ENCODE measurements around the gene TOX2. TPM values are rescaled to one million over a fixed set of nuclear protein-coding genes. Genes with fewer than 3 reads are reported as not detected.

The TOX2 gene
- total RNA-seq, 5 donors from 2014 or later (not counting 1 experiment from before 2014, with no cell fraction given) = 0.38 to 3.0 (median 1.6) TPM

DNA sequence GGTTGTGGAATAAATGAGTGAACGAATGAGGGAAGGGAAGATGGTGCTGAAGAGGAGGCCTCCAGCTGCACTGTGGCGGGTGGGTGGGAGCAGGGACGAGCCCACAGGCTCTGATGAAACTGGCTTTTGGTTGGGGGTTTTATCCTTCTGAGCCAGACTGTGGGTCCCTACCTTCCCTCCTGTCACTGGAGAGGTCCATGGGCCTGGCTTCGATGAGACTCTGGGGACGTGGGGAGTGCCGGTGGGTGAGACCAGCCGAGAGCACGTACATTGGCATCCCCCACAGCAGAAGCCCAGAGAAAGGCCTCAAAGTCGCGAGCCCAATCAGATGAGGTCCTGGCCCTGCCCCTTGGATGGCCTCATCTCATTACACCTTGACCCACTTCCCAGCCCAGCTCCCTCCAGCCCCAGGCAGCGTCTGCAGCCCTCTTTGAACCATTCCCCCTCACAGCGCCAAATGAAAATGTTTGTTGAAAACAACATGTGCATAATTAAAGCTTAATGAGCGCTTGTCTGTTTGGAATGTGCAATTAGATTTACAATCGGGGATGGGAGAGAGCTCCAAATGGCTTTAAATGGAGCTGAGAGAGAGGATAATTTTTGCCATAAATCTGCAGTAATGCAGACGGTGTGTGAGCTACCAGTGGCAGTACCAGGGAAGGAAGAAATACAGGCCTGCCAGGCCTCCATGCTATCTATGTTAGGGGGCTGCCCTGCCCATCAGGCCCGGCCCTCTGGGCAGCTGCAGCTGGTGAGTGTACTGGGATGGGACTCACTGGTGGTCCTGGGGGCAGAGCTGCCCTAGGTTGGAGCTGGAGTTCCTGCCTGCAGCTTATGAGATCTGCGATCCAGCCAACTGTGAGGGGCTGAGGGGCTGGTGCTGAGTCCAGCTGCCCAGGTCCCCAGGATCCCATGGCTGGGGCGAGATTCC, 47.2 kb downstream of the TOX2 start:
- Mint-ChIP-seq H3K27ac (no peak overlapping the region), H3K4me1 (peaks cover 53 to 55% (median 54%) of the 10 kb centered on the region in 3 donors)
- WGBS (ENCODE audit: insufficient coverage) = 91% methylated on average over 12 of the region's 18 CpGs

DNA sequence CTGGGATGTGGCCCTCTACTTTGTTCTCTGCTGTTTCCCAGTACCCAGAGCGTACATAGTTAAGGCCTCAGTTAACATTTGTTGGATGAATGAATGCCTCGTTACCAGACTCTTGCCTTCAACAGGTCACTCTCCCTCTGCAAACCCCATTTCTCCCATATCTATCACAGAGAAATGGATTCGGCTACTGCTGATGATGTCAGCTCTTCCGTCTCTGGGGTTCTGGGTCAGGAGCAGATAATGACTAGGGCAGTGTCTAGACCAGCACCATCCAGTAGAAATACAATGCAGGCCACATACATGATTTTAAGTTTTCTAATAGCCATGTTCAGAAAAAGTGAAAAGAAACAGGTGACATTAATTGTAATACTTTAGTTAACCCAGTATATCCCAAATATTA, 47.9 kb downstream of the TOX2 start:
- Histone ChIP-seq H3K4me3 (ENCODE audit: control insufficient read depth in 1 of 2, extremely low read depth in 1 of 2, low read length in 1 of 2) (no peak overlapping the region), H3K27me3 (replicated peaks in 1 of 2; ENCODE audit: control insufficient read depth in 2 of 2, extremely low read depth in 1 of 2, insufficient read depth in 2 of 2, low read length in 1 of 2) (peaks cover 0 to 42% of the 10 kb centered on the region in 2 experiments), H3K36me3 (ENCODE audit: control insufficient read depth in 2 of 2, extremely low read depth in 1 of 2, insufficient read depth in 1 of 2, low read length in 1 of 2) (no peaks in the 10 kb centered on the region), H3K4me1 (ENCODE audit: control insufficient read depth in 1 of 2, extremely low read depth in 1 of 2, insufficient read depth in 2 of 2, low read length in 2 of 2) (peaks cover 61 to 74% of the 10 kb centered on the region in 2 experiments), H3K9me3 (no peaks in the 10 kb centered on the region), H3K27ac (ENCODE audit: low read length) (no peak overlapping the region)
- H3K9me3 Mint-ChIP-seq = peaks cover 0 to 9% (median 7%) of the 10 kb centered on the region in 3 donors
- H3K4me1 Mint-ChIP-seq = peaks cover 47 to 48% (median 48%) of the 10 kb centered on the region in 3 donors
- no peak overlapping the region for H3K27ac Mint-ChIP-seq
- WGBS (ENCODE audit: insufficient coverage) = 83% methylated on average over 1 of the region's 4 CpGs
- H3K4me3 Mint-ChIP-seq = peak overlapping the region in 1 of 3 donors; percentile 26
- ChIA-PET CTCF (no interaction called here), POLR2A (no interaction called here)
- ATAC-seq (replicated peaks in 1 of 4) (no peak), DNase-seq (no peak)
- H3K27me3 Mint-ChIP-seq = peaks cover 0 to 4% of the 10 kb centered on the region in 2 donors
- H3K36me3 Mint-ChIP-seq = peaks cover 2% of the 10 kb centered on the region

More for the DNA sequence above, 47.2 kb downstream of the TOX2 start:
- peaks cover 2% of the 10 kb centered on the region for H3K36me3 Mint-ChIP-seq
- H3K27me3 Mint-ChIP-seq = peaks cover 0 to 4% of the 10 kb centered on the region in 2 donors
- H3K27me3 ChIP-seq (replicated peaks in 1 of 2; ENCODE audit: control insufficient read depth in 2 of 2, extremely low read depth in 1 of 2, insufficient read depth in 2 of 2, low read length in 1 of 2) = peaks cover 0 to 42% of the 10 kb centered on the region in 2 experiments
- H3K4me3 ChIP-seq (ENCODE audit: control insufficient read depth in 1 of 2, extremely low read depth in 1 of 2, low read length in 1 of 2) = no peak overlapping the region
- H3K4me1 ChIP-seq (ENCODE audit: control insufficient read depth in 1 of 2, extremely low read depth in 1 of 2, insufficient read depth in 2 of 2, low read length in 2 of 2) = peaks cover 63 to 74% of the 10 kb centered on the region in 2 experiments
- H3K9me3 ChIP-seq = no peaks in the 10 kb centered on the region
- ChIA-PET CTCF (no interaction called here), POLR2A (no interaction called here)
- H3K9me3 Mint-ChIP-seq = peaks cover 0 to 11% (median 10%) of the 10 kb centered on the region in 3 donors
- H3K4me3 Mint-ChIP-seq = peak overlapping the region in 1 of 3 donors; percentile 58
- ATAC-seq (replicated peaks in 1 of 4) = no peak
- no peak for DNase-seq
- H3K27ac ChIP-seq (ENCODE audit: low read length) = no peak overlapping the region
- no peaks in the 10 kb centered on the region for H3K36me3 ChIP-seq (ENCODE audit: control insufficient read depth in 2 of 2, extremely low read depth in 1 of 2, insufficient read depth in 1 of 2, low read length in 1 of 2)

DNA sequence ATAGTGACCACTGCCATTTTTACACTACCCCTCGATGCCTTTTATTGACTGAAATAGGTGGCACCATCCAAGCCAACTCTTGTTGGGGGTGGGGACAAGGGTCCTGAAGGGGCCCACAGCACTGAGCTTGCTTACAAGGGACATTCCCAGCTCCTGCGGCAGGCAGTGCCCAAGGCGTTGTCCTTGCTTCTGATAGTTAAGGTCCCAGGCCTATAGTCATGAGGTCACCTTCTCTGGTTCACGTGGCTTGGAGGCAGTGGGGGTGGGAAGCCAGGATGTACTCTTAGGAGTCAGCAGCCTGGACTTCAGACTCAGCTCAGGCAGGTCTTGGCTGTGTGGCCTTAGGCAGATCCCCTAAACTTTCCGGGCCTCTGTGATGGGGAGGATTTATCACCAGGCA, 48.6 kb downstream of the TOX2 start:
- CTCF ChIA-PET = no interaction called here
- Mint-ChIP-seq H3K9me3 (peaks cover 0 to 2% (median 2%) of the 10 kb centered on the region in 3 donors), H3K27ac (no peak overlapping the region), H3K4me3 (no peak overlapping the region), H3K36me3 (no peaks in the 10 kb centered on the region), H3K4me1 (peaks cover 41 to 42% (median 41%) of the 10 kb centered on the region in 3 donors), H3K27me3 (peaks cover 0 to 2% of the 10 kb centered on the region in 2 donors)
- POLR2A ChIA-PET = interaction anchor here in 1 of 2 donors (0.7 kb wide), 1 partner anchor 270 kb away, joined by 4 read pairs; no protein-coding TSS in a partner anchor
- H3K4me3 ChIP-seq (ENCODE audit: control insufficient read depth in 1 of 2, extremely low read depth in 1 of 2, low read length in 1 of 2) = no peak overlapping the region
- no peak for ATAC-seq (replicated peaks in 1 of 4)
- DNase-seq = no peak
- no peaks in the 10 kb centered on the region for H3K36me3 ChIP-seq (ENCODE audit: control insufficient read depth in 2 of 2, extremely low read depth in 1 of 2, insufficient read depth in 1 of 2, low read length in 1 of 2)
- WGBS (ENCODE audit: insufficient coverage) = 92% methylated on average over 2 of the region's 5 CpGs
- H3K27ac ChIP-seq (ENCODE audit: low read length) = no peak overlapping the region
- H3K27me3 ChIP-seq (replicated peaks in 1 of 2; ENCODE audit: control insufficient read depth in 2 of 2, extremely low read depth in 1 of 2, insufficient read depth in 2 of 2, low read length in 1 of 2) = peaks cover 0 to 41% of the 10 kb centered on the region in 2 experiments
- peaks cover 61 to 72% of the 10 kb centered on the region in 2 experiments for H3K4me1 ChIP-seq (ENCODE audit: control insufficient read depth in 1 of 2, extremely low read depth in 1 of 2, insufficient read depth in 2 of 2, low read length in 2 of 2)
- H3K9me3 ChIP-seq = no peaks in the 10 kb centered on the region

- Histone ChIP-seq H3K4me1 (ENCODE audit: control insufficient read depth in 1 of 2, extremely low read depth in 1 of 2, insufficient read depth in 2 of 2, low read length in 2 of 2) (peaks cover 58 to 65% of the 10 kb centered on the region in 2 experiments), H3K27me3 (replicated peaks in 1 of 2; ENCODE audit: control insufficient read depth in 2 of 2, extremely low read depth in 1 of 2, insufficient read depth in 2 of 2, low read length in 1 of 2) (peaks cover 0 to 37% of the 10 kb centered on the region in 2 experiments), H3K9me3 (no peaks in the 10 kb centered on the region), H3K27ac (ENCODE audit: low read length) (no peak overlapping the region), H3K36me3 (ENCODE audit: control insufficient read depth in 2 of 2, extremely low read depth in 1 of 2, insufficient read depth in 1 of 2, low read length in 1 of 2) (no peaks in the 10 kb centered on the region), H3K4me3 (ENCODE audit: control insufficient read depth in 1 of 2, extremely low read depth in 1 of 2, low read length in 1 of 2) (peak overlapping the region in 1 of 2 donors; percentile 40)
- peaks cover 37 to 38% (median 38%) of the 10 kb centered on the region in 3 donors for H3K4me1 Mint-ChIP-seq
- ATAC-seq (replicated peaks in 1 of 4) (peak; percentile 84 to 95 (median 93)), DNase-seq (peak; percentile 31 to 84 (median 63))
- ChIA-PET POLR2A (interaction anchor here (0.5 to 0.7 kb wide), 3 partner anchors 25 to 271 kb away, joined by 4 to 5 read pairs (median 4); no protein-coding TSS in a partner anchor), CTCF (interaction anchor here in 1 of 2 donors (1.1 kb wide), 1 partner anchor 116 kb away, joined by 3 read pairs; no protein-coding TSS in a partner anchor)
- H3K27me3 Mint-ChIP-seq = peaks cover 0 to 2% of the 10 kb centered on the region in 2 donors
- no peaks in the 10 kb centered on the region for H3K9me3 Mint-ChIP-seq
- no peaks in the 10 kb centered on the region for H3K36me3 Mint-ChIP-seq
- 27% methylated on average over 4 of the region's 10 CpGs for WGBS (ENCODE audit: insufficient coverage)
- H3K27ac Mint-ChIP-seq = peak overlapping the region; percentile 70 to 75
- H3K4me3 Mint-ChIP-seq = peak overlapping the region; percentile 29 to 53 (median 32)
These were observed 49.5 kb downstream of the TOX2 start for GRCh38 chr20:43963872-43964791.

DNA sequence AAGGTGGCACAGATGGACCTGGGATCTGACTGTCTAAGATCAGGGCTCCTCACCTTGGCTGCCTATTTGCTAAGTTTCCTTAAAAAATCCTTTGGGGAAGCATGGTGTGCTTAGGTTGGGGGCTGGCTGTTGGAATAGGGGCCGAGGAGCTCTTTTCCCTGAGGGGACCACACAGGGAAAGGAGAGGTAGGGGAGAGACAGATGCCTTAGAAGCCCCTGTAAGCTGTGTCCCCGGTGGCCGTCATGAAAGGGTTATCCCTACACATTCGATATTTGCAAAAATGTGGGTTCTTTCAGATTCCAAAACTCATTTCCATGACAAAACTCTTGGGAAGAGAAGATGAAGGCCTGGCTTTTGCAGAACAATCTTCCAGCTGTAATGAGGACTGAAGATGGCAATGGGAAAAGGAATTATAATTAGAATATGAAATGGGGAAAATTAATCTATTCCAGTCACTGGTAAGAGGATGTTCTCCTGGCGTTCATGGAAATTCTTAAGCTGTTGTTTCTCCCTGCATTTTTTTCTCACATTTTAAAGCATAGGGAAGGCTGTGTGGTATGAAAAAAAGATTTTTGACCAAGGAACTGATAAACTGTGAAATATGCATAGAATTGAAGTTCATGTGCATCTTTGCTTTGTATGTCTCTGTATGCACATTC, 53.8 kb downstream of the TOX2 start:
- H3K9me3 ChIP-seq = no peaks in the 10 kb centered on the region
- ChIA-PET POLR2A (interaction anchor here in 1 of 2 donors (0.6 kb wide), 1 partner anchor 13 kb away, joined by 3 read pairs; no protein-coding TSS in a partner anchor), CTCF (no interaction called here)
- Mint-ChIP-seq H3K36me3 (no peaks in the 10 kb centered on the region), H3K27me3 (peaks cover 0 to 2% of the 10 kb centered on the region in 2 donors), H3K4me3 (no peak overlapping the region), H3K27ac (no peak overlapping the region), H3K9me3 (no peaks in the 10 kb centered on the region), H3K4me1 (peaks cover 12 to 19% (median 12%) of the 10 kb centered on the region in 3 donors)
- DNase-seq (no peak), ATAC-seq (replicated peaks in 1 of 4) (no peak)
- WGBS (ENCODE audit: insufficient coverage) = no CpG with 5 or more reads among the region's 5 CpGs
- no peaks in the 10 kb centered on the region for H3K36me3 ChIP-seq (ENCODE audit: control insufficient read depth in 2 of 2, extremely low read depth in 1 of 2, insufficient read depth in 1 of 2, low read length in 1 of 2)
- H3K4me1 ChIP-seq (ENCODE audit: control insufficient read depth in 1 of 2, extremely low read depth in 1 of 2, insufficient read depth in 2 of 2, low read length in 2 of 2) = peaks cover 30 to 35% of the 10 kb centered on the region in 2 experiments
- H3K27ac ChIP-seq (ENCODE audit: low read length) = no peak overlapping the region
- H3K27me3 ChIP-seq (replicated peaks in 1 of 2; ENCODE audit: control insufficient read depth in 2 of 2, extremely low read depth in 1 of 2, insufficient read depth in 2 of 2, low read length in 1 of 2) = peaks cover 0 to 14% of the 10 kb centered on the region in 2 experiments
- H3K4me3 ChIP-seq (ENCODE audit: control insufficient read depth in 1 of 2, extremely low read depth in 1 of 2, low read length in 1 of 2) = no peak overlapping the region
